ENCODE results near the gene SLC44A2. TPM values are rescaled to one million over a fixed set of nuclear protein-coding genes. Genes with fewer than 3 reads are reported as not detected.

Gene SLC44A2
- total and polyA plus RNA-seq, 10 of the 15 experiments (the other 5 are each of a cell fraction or from before 2014, with no cell fraction given) = 3.0 to 51.3 (median 26.8) TPM

DNA sequence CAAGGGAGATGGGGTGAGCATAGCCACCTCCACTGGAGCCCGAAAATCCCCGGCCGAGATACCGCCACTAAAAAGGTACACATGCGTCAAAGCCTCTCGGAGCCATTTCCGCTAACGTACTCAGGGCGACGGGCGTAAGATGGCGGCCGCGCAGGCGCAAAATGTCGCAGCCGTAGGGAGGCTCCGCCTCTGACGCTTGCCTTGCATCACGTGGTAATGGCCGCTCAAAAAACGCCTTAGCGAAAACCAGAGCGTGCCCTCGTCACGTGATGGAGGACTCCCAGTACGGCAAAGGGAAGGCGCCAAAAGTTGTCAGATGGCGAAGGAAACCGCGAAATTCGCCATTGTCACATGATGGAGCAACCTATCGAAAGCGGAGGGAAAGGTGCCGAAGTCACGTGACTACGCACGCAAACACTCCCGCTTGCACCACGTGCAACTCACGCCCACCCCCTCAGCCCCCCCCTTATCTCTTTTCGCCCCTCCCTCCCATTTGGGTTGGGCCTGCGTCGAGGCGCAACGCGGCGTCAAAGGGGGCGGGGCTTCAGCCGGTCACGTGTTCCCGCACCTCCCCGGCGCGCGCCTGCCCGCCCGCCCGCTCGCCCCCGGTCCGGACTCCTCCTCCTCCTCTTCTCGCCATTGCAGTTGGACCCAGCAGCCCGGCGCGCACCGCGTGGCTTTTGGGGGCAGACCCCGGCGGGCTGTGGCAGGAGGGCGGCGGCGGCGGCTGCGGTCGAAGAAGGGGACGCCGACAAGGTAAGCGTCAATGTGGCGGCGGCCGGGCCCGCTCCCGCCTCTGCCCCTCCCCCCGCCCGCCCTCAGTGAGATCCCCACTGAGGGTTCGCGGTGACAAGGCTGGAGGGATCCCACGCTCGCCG lies 28.6 kb downstream of the SLC44A2 start, which contains the start of gene ILF3 (continued):
- TF ChIP-seq SMAD1 (IDR thresholded peaks at IDR 0.05; ENCODE audit: low read depth, partially characterized antibody) = peak; percentile 88
- TF ChIP-seq PKNOX1 (IDR thresholded peaks at IDR 0.05) = peak; percentile 75
- TF ChIP-seq, protein P1, sequence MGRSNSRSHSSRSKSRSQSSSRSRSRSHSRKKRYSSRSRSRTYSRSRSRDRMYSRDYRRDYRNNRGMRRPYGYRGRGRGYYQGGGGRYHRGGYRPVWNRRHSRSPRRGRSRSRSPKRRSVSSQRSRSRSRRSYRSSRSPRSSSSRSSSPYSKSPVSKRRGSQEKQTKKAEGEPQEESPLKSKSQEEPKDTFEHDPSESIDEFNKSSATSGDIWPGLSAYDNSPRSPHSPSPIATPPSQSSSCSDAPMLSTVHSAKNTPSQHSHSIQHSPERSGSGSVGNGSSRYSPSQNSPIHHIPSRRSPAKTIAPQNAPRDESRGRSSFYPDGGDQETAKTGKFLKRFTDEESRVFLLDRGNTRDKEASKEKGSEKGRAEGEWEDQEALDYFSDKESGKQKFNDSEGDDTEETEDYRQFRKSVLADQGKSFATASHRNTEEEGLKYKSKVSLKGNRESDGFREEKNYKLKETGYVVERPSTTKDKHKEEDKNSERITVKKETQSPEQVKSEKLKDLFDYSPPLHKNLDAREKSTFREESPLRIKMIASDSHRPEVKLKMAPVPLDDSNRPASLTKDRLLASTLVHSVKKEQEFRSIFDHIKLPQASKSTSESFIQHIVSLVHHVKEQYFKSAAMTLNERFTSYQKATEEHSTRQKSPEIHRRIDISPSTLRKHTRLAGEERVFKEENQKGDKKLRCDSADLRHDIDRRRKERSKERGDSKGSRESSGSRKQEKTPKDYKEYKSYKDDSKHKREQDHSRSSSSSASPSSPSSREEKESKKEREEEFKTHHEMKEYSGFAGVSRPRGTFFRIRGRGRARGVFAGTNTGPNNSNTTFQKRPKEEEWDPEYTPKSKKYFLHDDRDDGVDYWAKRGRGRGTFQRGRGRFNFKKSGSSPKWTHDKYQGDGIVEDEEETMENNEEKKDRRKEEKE (IDR thresholded peaks at IDR 0.05) = no peak
- TF ChIP-seq HDGF (IDR thresholded peaks at IDR 0.05) = peak; percentile 85; the same call in 1 of the 2 replicates
- TF ChIP-seq BCL11A (IDR thresholded peaks at IDR 0.05; ENCODE audit: low read depth, low read length) = 0 out of 2 replicates have a peak, but pooled peaks have one; percentile 36
- no peak for TF ChIP-seq SMARCA5 (IDR thresholded peaks at IDR 0.05)
- TF ChIP-seq ASH2L (IDR thresholded peaks at IDR 0.05; ENCODE audit: borderline replicate concordance, low read depth) = no peak
- TF ChIP-seq, protein P2, sequence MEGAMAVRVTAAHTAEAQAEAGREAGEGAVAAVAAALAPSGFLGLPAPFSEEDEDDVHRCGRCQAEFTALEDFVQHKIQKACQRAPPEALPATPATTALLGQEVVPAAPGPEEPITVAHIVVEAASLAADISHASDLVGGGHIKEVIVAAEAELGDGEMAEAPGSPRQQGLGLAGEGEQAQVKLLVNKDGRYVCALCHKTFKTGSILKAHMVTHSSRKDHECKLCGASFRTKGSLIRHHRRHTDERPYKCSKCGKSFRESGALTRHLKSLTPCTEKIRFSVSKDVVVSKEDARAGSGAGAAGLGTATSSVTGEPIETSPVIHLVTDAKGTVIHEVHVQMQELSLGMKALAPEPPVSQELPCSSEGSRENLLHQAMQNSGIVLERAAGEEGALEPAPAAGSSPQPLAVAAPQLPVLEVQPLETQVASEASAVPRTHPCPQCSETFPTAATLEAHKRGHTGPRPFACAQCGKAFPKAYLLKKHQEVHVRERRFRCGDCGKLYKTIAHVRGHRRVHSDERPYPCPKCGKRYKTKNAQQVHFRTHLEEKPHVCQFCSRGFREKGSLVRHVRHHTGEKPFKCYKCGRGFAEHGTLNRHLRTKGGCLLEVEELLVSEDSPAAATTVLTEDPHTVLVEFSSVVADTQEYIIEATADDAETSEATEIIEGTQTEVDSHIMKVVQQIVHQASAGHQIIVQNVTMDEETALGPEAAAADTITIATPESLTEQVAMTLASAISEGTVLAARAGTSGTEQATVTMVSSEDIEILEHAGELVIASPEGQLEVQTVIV (IDR thresholded peaks at IDR 0.05; ENCODE audit: borderline replicate concordance, partially characterized antibody) = peak; percentile 86
- peak; percentile 46 for TF ChIP-seq FOS (IDR thresholded peaks at IDR 0.05; ENCODE audit: borderline replicate concordance, extremely low read depth, insufficient read length)
- peak; percentile 35; the same call in 1 of the 2 replicates for TF ChIP-seq DPF2 (IDR thresholded peaks at IDR 0.05)
